ENCODE data around the gene VAC14.

GRCh38 chr16:70701596-70701995 lies 99.4 kb downstream of the VAC14 start:
- TF ChIP-seq CTCF (IDR thresholded peaks at IDR 0.05) (no peak), POLR2A (IDR thresholded peaks at IDR 0.05) (no peak)

All from esophagus squamous epithelium (tissue), 4 donors.